H9 (cell line): ENCODE data around the gene PRTFDC1. TPM values are rescaled to one million over a fixed set of nuclear protein-coding genes. Genes with fewer than 3 reads are reported as not detected.

Experiments used
- DNase-seq: peaks from one replicate; pipeline ENCODE4 v3.0.0-alpha.2; 2017
- H2AFZ ChIP-seq: one replicate; pipeline ENCODE4 v1.6.1; 2013; ENCODE audit warnings: mild to moderate bottlenecking, low read length, control low read depth, moderate library complexity
- H2AK5ac ChIP-seq: 2 replicates; pipeline ENCODE4 v1.6.1; 2013; ENCODE audit warnings: low read length, control low read depth, mixed read lengths; ENCODE audit not compliant: insufficient read length
- H2BK120ac ChIP-seq: one replicate; pipeline ENCODE4 v1.6.1; 2013; ENCODE audit warnings: low read depth, mild to moderate bottlenecking, low read length, control low read depth, inconsistent platforms; ENCODE audit not compliant: poor library complexity, severe bottlenecking
- H2BK12ac ChIP-seq: 2 replicates; pipeline ENCODE4 v1.6.1; 2013; ENCODE audit warnings: low read length, control low read depth, mixed read lengths, low read depth; ENCODE audit not compliant: insufficient read length
- H2BK15ac ChIP-seq: 2 replicates; pipeline ENCODE4 v1.6.1; 2013; ENCODE audit warnings: low read depth, low read length, control low read depth
- H2BK20ac ChIP-seq: one replicate; pipeline ENCODE4 v1.6.1; 2013; ENCODE audit warnings: low read depth, mild to moderate bottlenecking, low read length, control low read depth, inconsistent platforms; ENCODE audit not compliant: poor library complexity, severe bottlenecking
- H2BK5ac ChIP-seq: 2 replicates; pipeline ENCODE4 v1.6.1; 2013; ENCODE audit warnings: low read length, control low read depth, mixed read lengths; ENCODE audit not compliant: insufficient read length
- H3K14ac ChIP-seq: 2 replicates; pipeline ENCODE4 v1.6.1; 2013; ENCODE audit warnings: low read length, control low read depth; ENCODE audit not compliant: insufficient read depth
- H3K18ac ChIP-seq: 2 replicates; pipeline ENCODE4 v1.6.1; 2013; ENCODE audit warnings: low read depth, mild to moderate bottlenecking, mixed read lengths, low read length, control low read depth; ENCODE audit not compliant: insufficient read length
- H3K23ac ChIP-seq: 2 replicates; pipeline ENCODE4 v1.6.1; 2013; ENCODE audit warnings: low read length, control low read depth, mixed read lengths, low read depth; ENCODE audit not compliant: insufficient read length
- H3K23me2 ChIP-seq: 2 replicates; pipeline ENCODE4 v1.6.1; 2013; ENCODE audit warnings: low read depth, mild to moderate bottlenecking, mixed read lengths, low read length, control low read depth; ENCODE audit not compliant: insufficient read length, poor library complexity, severe bottlenecking
- H3K27ac ChIP-seq: 2 replicates; pipeline ENCODE4 v1.5.1; 2013; ENCODE audit warnings: low read length, control low read depth, mixed read lengths, low read depth; ENCODE audit not compliant: insufficient read length
- H3K27me3 ChIP-seq: 2 replicates; pipeline ENCODE4 v1.6.1; 2013; ENCODE audit warnings: low read length, control low read depth, inconsistent platforms; ENCODE audit not compliant: insufficient read depth
- H3K4ac ChIP-seq: 2 replicates; pipeline ENCODE4 v1.6.1; 2013; ENCODE audit warnings: low read depth, mild to moderate bottlenecking, control low read depth, inconsistent platforms, low read length, moderate library complexity
- H3K4me1 ChIP-seq: 2 replicates; pipeline ENCODE4 v1.6.1; 2013; ENCODE audit warnings: low read length, control low read depth, inconsistent platforms; ENCODE audit not compliant: insufficient read depth
- H3K4me2 ChIP-seq: 2 replicates; pipeline ENCODE4 v1.6.1; 2013; ENCODE audit warnings: low read length, control low read depth, mixed read lengths; ENCODE audit not compliant: insufficient read length, insufficient read depth
- H3K56ac ChIP-seq: 2 replicates; pipeline ENCODE4 v1.6.1; 2013; ENCODE audit warnings: low read depth, mild to moderate bottlenecking, mixed read lengths, low read length, control low read depth; ENCODE audit not compliant: insufficient read length
- H3K79me1 ChIP-seq: 2 replicates; pipeline ENCODE4 v1.6.1; 2013; ENCODE audit warnings: low read depth, mild to moderate bottlenecking, moderate library complexity, low read length, control low read depth, inconsistent platforms; ENCODE audit not compliant: insufficient read depth, poor library complexity, severe bottlenecking
- H3K79me2 ChIP-seq: 2 replicates; pipeline ENCODE4 v1.6.1; 2013; ENCODE audit warnings: low read length, control low read depth, inconsistent platforms; ENCODE audit not compliant: insufficient read depth
- H3K9ac ChIP-seq: 2 replicates; pipeline ENCODE4 v1.6.1; 2013; ENCODE audit warnings: low read length, control low read depth, mixed read lengths; ENCODE audit not compliant: insufficient read length; ENCODE audit errors: extremely low read depth
- H3K9me3 ChIP-seq: one replicate; pipeline ENCODE4 v1.6.1; 2013; ENCODE audit warnings: low read depth, low read length, inconsistent platforms; ENCODE audit not compliant: control insufficient read depth
- H3T11ph ChIP-seq: one replicate; pipeline ENCODE4 v1.6.1; 2013; ENCODE audit warnings: mild to moderate bottlenecking, low read length, control low read depth, inconsistent platforms
- H4K20me1 ChIP-seq: one replicate; pipeline ENCODE4 v1.6.1; 2013; ENCODE audit not compliant: control insufficient read depth, insufficient read length, insufficient read depth
- H4K5ac ChIP-seq: 2 replicates; pipeline ENCODE4 v1.6.1; 2013; ENCODE audit warnings: low read depth, mild to moderate bottlenecking, mixed read lengths, low read length, control low read depth; ENCODE audit not compliant: insufficient read length
- H4K8ac ChIP-seq: replicated peaks from 2 replicates; pipeline ENCODE4 v1.6.1; 2013; ENCODE audit warnings: low read length, control low read depth, mixed read lengths, low read depth; ENCODE audit not compliant: insufficient read length
- H4K91ac ChIP-seq: 2 replicates; pipeline ENCODE4 v1.6.1; 2013; ENCODE audit warnings: low read depth, mild to moderate bottlenecking, moderate library complexity, mixed read lengths, low read length, control low read depth; ENCODE audit not compliant: insufficient read length
- H3K27ac Mint-ChIP-seq, 3 experiments: 2 replicates in 2 of 3; 3 replicates in 1 of 3; pipeline ENCODE4 v1.8.0; 2020 to 2021; ENCODE audit warnings: mixed read lengths in 3 of 3, mild to moderate bottlenecking in 1 of 3, moderate library complexity in 1 of 3
- H3K27me3 Mint-ChIP-seq: 2 replicates; pipeline ENCODE4 v1.8.0; 2021; ENCODE audit warnings: low read depth, mild to moderate bottlenecking, moderate library complexity, mixed read lengths
- H3K36me3 Mint-ChIP-seq, 3 experiments: 2 replicates in 2 of 3; 3 replicates in 1 of 3; pipeline ENCODE4 v1.8.0; 2020 to 2021; ENCODE audit warnings: low read depth in 3 of 3, mixed read lengths in 3 of 3; ENCODE audit not compliant: insufficient read depth in 1 of 3
- H3K4me1 Mint-ChIP-seq, 2 experiments: 2 replicates each; pipeline ENCODE4 v1.8.0; 2020; ENCODE audit warnings: mixed read lengths in 2 of 2
- H3K4me3 Mint-ChIP-seq, 2 experiments: 2 replicates in 1 of 2; 3 replicates in 1 of 2; pipeline ENCODE4 v1.8.0; 2020 to 2021; ENCODE audit warnings: mild to moderate bottlenecking in 2 of 2, mixed read lengths in 2 of 2, moderate library complexity in 1 of 2
- H3K9me3 Mint-ChIP-seq, 2 experiments: 2 replicates in 1 of 2; 3 replicates in 1 of 2; pipeline ENCODE4 v1.8.0; 2020; ENCODE audit warnings: mild to moderate bottlenecking in 2 of 2, mixed read lengths in 2 of 2, moderate library complexity in 1 of 2
- CTCF ChIP-seq: fragments of 200-600 bp; sonication (generic); conservative IDR thresholded peaks from 3 replicates; pipeline ENCODE4 v1.8.0; 2021; ENCODE audit warnings: antibody characterized with exemption, mild to moderate bottlenecking
- WGBS: extraction: QIAGEN DNeasy Blood & Tissue Kit; methylation state at CpG from one replicate; pipeline ENCODE4 v1.1.7; 2013; ENCODE audit warnings: missing lambda C conversion rate, low lambda C conversion rate, mixed read lengths; ENCODE audit not compliant: insufficient read length; ENCODE audit errors: extremely low coverage; 5-methylcytosine and 5-hydroxymethylcytosine counted together
- total RNA-seq: library from RNA; stranded (reverse); gene quantifications from 2 replicates; pipeline ENCODE4 v1.2.1, GENCODE V29; 2021

PRTFDC1 gene
- total RNA-seq, 1 experiment from 2014 or later, result 7.5 TPM

- Histone ChIP-seq H3T11ph (no peak overlapping the region), H3K4me2 (no peak overlapping the region), H3K9ac (no peak overlapping the region), H4K91ac (no peak overlapping the region), H2BK12ac (no peak overlapping the region), H3K4me1 (peaks cover 6% of the 10 kb centered on the region; the same call in 1 of the 2 replicates), H3K79me2 (no peaks in the 10 kb centered on the region), H3K9me3 (no peaks in the 10 kb centered on the region), H2AK5ac (no peak overlapping the region), H3K27me3 (no peaks in the 10 kb centered on the region), H2BK20ac (no peak overlapping the region), H3K4ac (no peak overlapping the region), H2AFZ (no peak overlapping the region), H4K8ac (no peak overlapping the region), H3K18ac (no peak overlapping the region), H3K27ac (no peak overlapping the region), H4K20me1 (no peaks in the 10 kb centered on the region), H2BK5ac (no peak overlapping the region), H3K14ac (no peak overlapping the region), H3K23ac (no peak overlapping the region), H3K79me1 (no peaks in the 10 kb centered on the region), H3K56ac (no peak overlapping the region), H2BK15ac (no peak overlapping the region), H3K23me2 (no peaks in the 10 kb centered on the region), H4K5ac (no peak overlapping the region), H2BK120ac (no peak overlapping the region)
- Mint-ChIP-seq H3K27ac (no peak overlapping the region), H3K9me3 (no peaks in the 10 kb centered on the region), H3K4me3 (no peak overlapping the region), H3K4me1 (peaks cover 8 to 12% of the 10 kb centered on the region in 2 experiments), H3K36me3 (no peaks in the 10 kb centered on the region), H3K27me3 (no peaks in the 10 kb centered on the region)
- no peak for TF ChIP-seq CTCF
- DNase-seq, result no peak
- no CpG with 5 or more reads among the region's 5 CpGs for WGBS
These were observed 11.2 kb upstream of the PRTFDC1 start for GRCh38 chr10:24963521-24964041.
